SK-N-SH treated with all-trans-retinoic acid at 6 μM for 48 hours (cell line): ENCODE data around the gene ACAD10.

Source experiments
- ATAC-seq: fragments of 200-7000 bp; cut with Tn5 transposase; 3 replicates; pipeline ENCODE4 v1.9.1; 2020; ENCODE audit warnings: mild to moderate bottlenecking, moderate library complexity
- ARNTL ChIP-seq: fragments of 450-650 bp; formaldehyde crosslinking; IDR thresholded peaks from 2 replicates; pipeline ENCODE4 v1.5.0; 2020; ENCODE audit warnings: low read depth, mild to moderate bottlenecking, moderate library complexity, borderline replicate concordance
- BACH2 ChIP-seq: fragments of 250-450 bp; sonication (Bioruptor Pico); IDR thresholded peaks from 2 replicates; pipeline ENCODE4 v1.9.0; 2021; ENCODE audit warnings: mild to moderate bottlenecking, borderline replicate concordance
- CREB5 ChIP-seq: fragments of 250-450 bp; sonication (Bioruptor Pico); IDR thresholded peaks from 2 replicates; pipeline ENCODE4 v1.5.1; 2020; ENCODE audit warnings: low read depth, mild to moderate bottlenecking, moderate library complexity
- CSDC2 ChIP-seq: fragments of 250-450 bp; sonication (Bioruptor Pico); IDR thresholded peaks from 2 replicates; pipeline ENCODE4 v1.5.0; 2020; ENCODE audit warnings: mild to moderate bottlenecking, moderate library complexity
- CSRNP3 ChIP-seq: fragments of 250-450 bp; sonication (Bioruptor Pico); IDR thresholded peaks from 2 replicates; pipeline ENCODE4 v1.5.1; 2021; ENCODE audit warnings: mild to moderate bottlenecking, moderate library complexity
- ESRRG ChIP-seq: fragments of 250-450 bp; sonication (Bioruptor Pico); IDR thresholded peaks from 2 replicates; pipeline ENCODE4 v1.6.1; 2021; ENCODE audit warnings: mild to moderate bottlenecking
- GLIS3 ChIP-seq: fragments of 250-450 bp; sonication (Bioruptor Pico); IDR thresholded peaks from 2 replicates; pipeline ENCODE4 v1.5.0; 2020; ENCODE audit warnings: mild to moderate bottlenecking, moderate library complexity
- ISL1 ChIP-seq: fragments of 250-450 bp; sonication (Bioruptor Pico); IDR thresholded peaks from 2 replicates; pipeline ENCODE4 v2.1.2; 2022; ENCODE audit warnings: mild to moderate bottlenecking, moderate library complexity
- OSR1 ChIP-seq: fragments of 250-450 bp; sonication (Bioruptor Pico); IDR thresholded peaks from 2 replicates; pipeline ENCODE4 v1.8.0; 2022; ENCODE audit warnings: moderate library complexity, mild to moderate bottlenecking, inconsistent platforms
- PATZ1 ChIP-seq: fragments of 250-450 bp; sonication (Bioruptor Pico); IDR thresholded peaks from 2 replicates; pipeline ENCODE4 v1.8.0; 2020; ENCODE audit warnings: mild to moderate bottlenecking, moderate library complexity, borderline replicate concordance
- POU6F1 ChIP-seq: fragments of 250-450 bp; sonication (Bioruptor Pico); IDR thresholded peaks from 2 replicates; pipeline ENCODE4 v1.8.0; 2021; ENCODE audit warnings: low read depth, mild to moderate bottlenecking, moderate library complexity, borderline replicate concordance
- PPARA ChIP-seq: fragments of 250-450 bp; sonication (Bioruptor Pico); IDR thresholded peaks from 2 replicates; pipeline ENCODE4 v1.5.0; 2020; ENCODE audit warnings: mild to moderate bottlenecking, borderline replicate concordance
- RARB ChIP-seq: fragments of 250-450 bp; sonication (Bioruptor Pico); IDR thresholded peaks from 2 replicates; pipeline ENCODE4 v1.8.0; 2021; ENCODE audit warnings: mild to moderate bottlenecking, moderate library complexity
- SNAI2 ChIP-seq: fragments of 250-450 bp; sonication (Bioruptor Pico); IDR thresholded peaks from 2 replicates; pipeline ENCODE4 v1.5.0; 2020; ENCODE audit warnings: mild to moderate bottlenecking, moderate library complexity
- TCF4 ChIP-seq: fragments of 250-450 bp; sonication (Bioruptor Pico); IDR thresholded peaks from 2 replicates; pipeline ENCODE4 v1.8.0; 2021; ENCODE audit warnings: mild to moderate bottlenecking, moderate library complexity, borderline replicate concordance
- TOX ChIP-seq: fragments of 250-450 bp; sonication (Bioruptor Pico); IDR thresholded peaks from 2 replicates; pipeline ENCODE4 v1.8.0; 2021; ENCODE audit warnings: mild to moderate bottlenecking, moderate library complexity, borderline replicate concordance
- TSHZ2 ChIP-seq: fragments of 250-450 bp; sonication (Bioruptor Pico); IDR thresholded peaks from 2 replicates; pipeline ENCODE4 v1.5.0; 2020; ENCODE audit warnings: mild to moderate bottlenecking, moderate library complexity
- ZC3H10 ChIP-seq: fragments of 250-450 bp; sonication (Bioruptor Pico); IDR thresholded peaks from 2 replicates; pipeline ENCODE4 v1.5.1; 2021; ENCODE audit warnings: mild to moderate bottlenecking, moderate library complexity
- ZFP3 ChIP-seq: fragments of 250-450 bp; sonication (Bioruptor Pico); IDR thresholded peaks from 2 replicates; pipeline ENCODE4 v1.5.0; 2020; ENCODE audit warnings: mild to moderate bottlenecking, moderate library complexity
- ZFP30 ChIP-seq: fragments of 450-650 bp; formaldehyde crosslinking; IDR thresholded peaks from 2 replicates; pipeline ENCODE4 v1.5.0; 2022; ENCODE audit warnings: mild to moderate bottlenecking, moderate library complexity
- ZNF565 ChIP-seq: fragments of 450-650 bp; formaldehyde crosslinking; conservative IDR thresholded peaks from 2 replicates; pipeline ENCODE4 v1.5.0; 2020; ENCODE audit warnings: low read depth, mild to moderate bottlenecking, moderate library complexity
- ZNF70 ChIP-seq: fragments of 450-650 bp; formaldehyde crosslinking; IDR thresholded peaks from 2 replicates; pipeline ENCODE4 v1.5.0; 2020; ENCODE audit warnings: mild to moderate bottlenecking, moderate library complexity
- ZNF8 ChIP-seq: fragments of 450-650 bp; formaldehyde crosslinking; IDR thresholded peaks from 2 replicates; pipeline ENCODE4 v1.5.0; 2020; ENCODE audit warnings: mild to moderate bottlenecking, moderate library complexity

ACAD10 gene

GRCh38 chr12:111653596-111653995, 32.3 kb upstream of the ACAD10 start:
- TF ChIP-seq CSDC2 (CRISPR knock-in tag) (no peak), ISL1 (CRISPR knock-in tag) (no peak), BACH2 (no peak), SNAI2 (CRISPR knock-in tag) (no peak), POU6F1 (CRISPR knock-in tag) (no peak), ZC3H10 (no peak), CSRNP3 (CRISPR knock-in tag) (no peak), TSHZ2 (CRISPR knock-in tag) (no peak), PATZ1 (CRISPR knock-in tag) (no peak), ZNF565 (CRISPR knock-in tag) (no peak), RARB (CRISPR knock-in tag) (no peak), ZNF70 (no peak), ZFP3 (no peak), ZFP30 (CRISPR knock-in tag) (no peak), OSR1 (CRISPR knock-in tag) (no peak), ARNTL (CRISPR knock-in tag) (no peak), GLIS3 (CRISPR knock-in tag) (no peak), PPARA (CRISPR knock-in tag) (no peak), CREB5 (no peak)
- no peak for ATAC-seq

GRCh38 chr12:111655356-111655755, 30.5 kb upstream of the ACAD10 start:
- TF ChIP-seq ZNF565 (CRISPR knock-in tag) (no peak), CSRNP3 (CRISPR knock-in tag) (no peak), SNAI2 (CRISPR knock-in tag) (no peak), ARNTL (CRISPR knock-in tag) (no peak), ZFP30 (CRISPR knock-in tag) (no peak), TCF4 (CRISPR knock-in tag) (no peak), ISL1 (CRISPR knock-in tag) (no peak), CREB5 (no peak), TSHZ2 (CRISPR knock-in tag) (no peak), TOX (CRISPR knock-in tag) (no peak), ZC3H10 (no peak), PPARA (CRISPR knock-in tag) (no peak), ZNF8 (no peak), ESRRG (CRISPR knock-in tag) (no peak), POU6F1 (CRISPR knock-in tag) (no peak)
- ATAC-seq = no peak
